Right cardiac atrium (tissue), 5 donors: ENCODE results near the gene CRADD. TPM values are rescaled to one million over a fixed set of nuclear protein-coding genes. Genes with fewer than 3 reads are reported as not detected.

Experiments used
- ATAC-seq, 2 donors: fragments of 200-7000 bp; cut with Tn5 transposase; one replicate each; pipeline versions ENCODE4 v1.8.0 to v1.9.1; 2020; ENCODE audit warnings: moderate library complexity in 2 of 2, mild to moderate bottlenecking in 1 of 2
- DNase-seq, 3 donors: peaks; one replicate each; pipeline ENCODE4 v3.0.0-alpha.2; 2020
- H3K27ac ChIP-seq: one replicate; pipeline ENCODE4 v1.5.1; 2013; ENCODE audit warnings: mild to moderate bottlenecking, low read length, control low read depth, moderate library complexity
- H3K27me3 ChIP-seq: one replicate; pipeline ENCODE4 v1.6.1; 2013; ENCODE audit not compliant: control insufficient read depth, insufficient read depth
- H3K4me1 ChIP-seq: one replicate; pipeline ENCODE4 v1.6.1; 2013; ENCODE audit warnings: low read length; ENCODE audit not compliant: control insufficient read depth, insufficient read depth
- H3K4me3 ChIP-seq: one replicate; pipeline ENCODE4 v1.5.1; 2013; ENCODE audit warnings: low read length, control low read depth
- H3K9me3 ChIP-seq: one replicate; pipeline ENCODE4 v1.6.1; 2013; ENCODE audit warnings: low read length; ENCODE audit not compliant: control insufficient read depth
- WGBS: extraction: QIAGEN DNeasy Blood & Tissue Kit; methylation state at CpG from one replicate; pipeline ENCODE4 v1.1.7; 2013; 5-methylcytosine and 5-hydroxymethylcytosine counted together
- intact Hi-C, 4 donors: fragments of 100-400 bp; cut with DNase I; formaldehyde crosslinking; loops; one replicate each; pipeline versions ENCODE4 v1.11.0 to v1.14.0; 2022 to 2023
- polyA plus RNA-seq: library from polyadenylated mRNA; stranded (reverse); fragments of 200-250 nt; gene quantifications from one replicate; pipeline ENCODE4 v1.2.3, GENCODE V29; 2013
- total RNA-seq, 4 donors: library from RNA; stranded (reverse); fragmentation: NEBNext Ultra II Directional; extraction: Animal tissue kit (Norgen Biotek cat#: 25700); gene quantifications; one replicate each; pipeline ENCODE4 v1.2.1, GENCODE V29; 2021
- donor health status: healthy with polysubstance abuse.
- donor health status: DM: no; HTN: yes; CAD: no.
- donor health status: DM: no; HTN: no; CAD: no.
- donor health status: DM: no; HTN: yes; CAD: no; lungs with severe emphysema.
- donor health status: DM: yes; HTN: yes; CAD: no.

CRADD gene
- total and polyA plus RNA-seq, 5 donors = 29.1 to 45.7 (median 37.8) TPM

GRCh38 chr12:93684716-93685115, 7.5 kb downstream of the CRADD start:
- Histone ChIP-seq H3K27ac (no peak overlapping the region), H3K9me3 (no peaks in the 10 kb centered on the region), H3K4me1 (peaks cover 14% of the 10 kb centered on the region), H3K4me3 (no peak overlapping the region), H3K27me3 (no peaks in the 10 kb centered on the region)
- no peak for DNase-seq
- ATAC-seq = no peak
- intact Hi-C loops = loop anchor here in 2 of 4 donors (5.0 to 10.0 kb wide), 2 partner anchors 50 to 53 kb away; no protein-coding TSS in a partner anchor
- WGBS = 29% methylated on average over 4 of the region's 4 CpGs

- H3K4me1 ChIP-seq = peaks cover 19% of the 10 kb centered on the region
- no peak overlapping the region for H3K4me3 ChIP-seq
- ATAC-seq (no peak), DNase-seq (no peak)
- H3K9me3 ChIP-seq = no peaks in the 10 kb centered on the region
- H3K27ac ChIP-seq = no peak overlapping the region
- 87% methylated on average over 8 of the region's 8 CpGs for WGBS
- H3K27me3 ChIP-seq = no peaks in the 10 kb centered on the region
- intact Hi-C loops = loop anchor here in 2 of 4 donors (5.0 to 10.0 kb wide), 2 partner anchors 48 to 51 kb away; no protein-coding TSS in a partner anchor
Measured at GRCh38 chr12:93686572-93687356, 9.6 kb downstream of the CRADD start.

- intact Hi-C loops = loop anchor here in 2 of 4 donors (5.0 to 10.0 kb wide), 2 partner anchors 46 to 48 kb away; no protein-coding TSS in a partner anchor
Measured at GRCh38 chr12:93689076-93689834, 12.1 kb downstream of the CRADD start.

GRCh38 chr12:93696462-93696861, 19.3 kb downstream of the CRADD start:
- Histone ChIP-seq H3K4me1 (peaks cover 14% of the 10 kb centered on the region), H3K4me3 (no peak overlapping the region), H3K9me3 (no peaks in the 10 kb centered on the region), H3K27me3 (no peaks in the 10 kb centered on the region), H3K27ac (no peak overlapping the region)
- ATAC-seq (no peak), DNase-seq (no peak)
- intact Hi-C loops = no loop called here

More at GRCh38 chr12:93689076-93689834, 12.1 kb downstream of the CRADD start:
- Histone ChIP-seq H3K27me3 (no peaks in the 10 kb centered on the region), H3K27ac (no peak overlapping the region), H3K4me1 (peaks cover 11% of the 10 kb centered on the region), H3K9me3 (no peaks in the 10 kb centered on the region), H3K4me3 (no peak overlapping the region)
- no peak for DNase-seq
- ATAC-seq = no peak
- 82% methylated on average over 2 of the region's 2 CpGs for WGBS

GRCh38 chr12:93698307-93699092, 21.3 kb downstream of the CRADD start:
- no peak for DNase-seq
- Histone ChIP-seq H3K4me3 (no peak overlapping the region), H3K27me3 (no peaks in the 10 kb centered on the region), H3K27ac (no peak overlapping the region), H3K4me1 (peaks cover 14% of the 10 kb centered on the region), H3K9me3 (no peaks in the 10 kb centered on the region)
- no peak for ATAC-seq
- intact Hi-C loops = no loop called here
- WGBS = 38% methylated on average over 3 of the region's 3 CpGs

GRCh38 chr12:93699271-93700145, 22.3 kb downstream of the CRADD start:
- intact Hi-C loops = no loop called here
- H3K27ac ChIP-seq = peak overlapping the region; percentile 30
- H3K4me1 ChIP-seq = peaks cover 14% of the 10 kb centered on the region
- DNase-seq (no peak), ATAC-seq (no peak)
- no peaks in the 10 kb centered on the region for H3K9me3 ChIP-seq
- no peaks in the 10 kb centered on the region for H3K27me3 ChIP-seq
- 69% methylated on average over 9 of the region's 9 CpGs for WGBS
- no peak overlapping the region for H3K4me3 ChIP-seq

- peaks cover 13% of the 10 kb centered on the region for H3K4me1 ChIP-seq
- H3K27ac ChIP-seq = no peak overlapping the region
- no peak for DNase-seq
- H3K9me3 ChIP-seq = no peaks in the 10 kb centered on the region
- no peaks in the 10 kb centered on the region for H3K27me3 ChIP-seq
- intact Hi-C loops = no loop called here
- 73% methylated on average over 3 of the region's 3 CpGs for WGBS
- ATAC-seq = no peak
- no peak overlapping the region for H3K4me3 ChIP-seq
Measured at GRCh38 chr12:93702707-93703315, 25.6 kb downstream of the CRADD start.

GRCh38 chr12:93704122-93704521, 26.9 kb downstream of the CRADD start:
- no peak for DNase-seq
- Histone ChIP-seq H3K27ac (no peak overlapping the region), H3K27me3 (no peaks in the 10 kb centered on the region), H3K9me3 (no peaks in the 10 kb centered on the region), H3K4me1 (peaks cover 11% of the 10 kb centered on the region), H3K4me3 (no peak overlapping the region)
- ATAC-seq = no peak
- intact Hi-C loops = no loop called here

- no peak overlapping the region for H3K4me3 ChIP-seq
- H3K4me1 ChIP-seq = peaks cover 11% of the 10 kb centered on the region
- no peaks in the 10 kb centered on the region for H3K9me3 ChIP-seq
- peak in 1 of 2 donors; percentile 15 for ATAC-seq
- H3K27me3 ChIP-seq = no peaks in the 10 kb centered on the region
- no peak for DNase-seq
- WGBS = 89% methylated on average over 4 of the region's 4 CpGs
- peak overlapping the region; percentile 43 for H3K27ac ChIP-seq
- intact Hi-C loops = no loop called here
Measured at GRCh38 chr12:93704625-93705024, 27.4 kb downstream of the CRADD start.

GRCh38 chr12:93705237-93705636, 28.1 kb downstream of the CRADD start:
- H3K4me3 ChIP-seq = no peak overlapping the region
- H3K9me3 ChIP-seq = no peaks in the 10 kb centered on the region
- ATAC-seq (no peak), DNase-seq (no peak)
- intact Hi-C loops = no loop called here
- peaks cover 6% of the 10 kb centered on the region for H3K4me1 ChIP-seq
- WGBS = 82% methylated on average over 1 of the region's 1 CpG
- no peaks in the 10 kb centered on the region for H3K27me3 ChIP-seq
- no peak overlapping the region for H3K27ac ChIP-seq
